Measurements from ENCODE around the gene PCGF1.
"Not testable (repeated sequence)": the region's sequence is repeated elsewhere in the genome, so short reads cannot be mapped to it uniquely, and the experiment has no call there.

The PCGF1 gene

DNA sequence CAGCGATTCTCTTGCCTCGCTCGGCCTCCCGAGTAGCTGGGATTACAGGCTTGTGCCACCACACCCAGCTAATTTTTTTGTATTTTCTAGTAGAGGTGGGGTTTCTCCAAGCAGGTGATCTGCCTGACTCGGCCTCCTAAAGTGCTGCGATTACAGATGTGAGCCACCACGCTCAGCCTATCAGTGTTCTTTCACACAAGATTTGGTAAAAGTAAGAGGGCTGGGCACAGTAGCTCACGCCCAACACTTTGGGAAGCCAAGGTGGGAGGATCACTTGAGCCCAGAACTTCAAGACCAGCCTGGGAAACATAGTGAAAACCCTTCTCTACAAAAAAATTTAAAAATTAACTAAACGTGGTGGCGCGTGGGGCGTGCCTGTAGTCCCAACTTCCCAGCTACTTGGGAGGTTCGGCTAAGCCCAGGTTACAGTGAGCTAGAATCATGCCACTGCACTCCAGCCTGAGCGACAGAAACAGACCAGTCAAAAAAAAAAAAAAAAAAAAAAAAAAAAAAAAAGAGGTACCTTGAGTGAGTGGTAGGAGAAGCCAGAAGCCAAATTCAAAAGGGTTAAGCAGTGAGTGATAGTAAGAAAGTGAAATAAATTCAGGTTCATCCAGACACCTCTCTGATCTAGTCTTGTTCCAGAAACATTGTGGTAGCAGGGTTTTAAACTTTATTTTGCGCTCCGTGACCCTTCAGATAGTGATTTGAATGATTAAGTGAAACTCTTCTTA lies 36.0 kb downstream of the PCGF1 start:
- no peak for DNase-seq

GRCh38 chr2:74470742-74471141 lies 36.8 kb downstream of the PCGF1 start:
- not testable (repeated sequence) for DNase-seq

- peak; percentile 17 for DNase-seq
These were observed 43.1 kb downstream of the PCGF1 start for GRCh38 chr2:74464406-74464805.

GRCh38 chr2:74462786-74463105 lies 44.7 kb downstream of the PCGF1 start:
- no peak for DNase-seq

DNA sequence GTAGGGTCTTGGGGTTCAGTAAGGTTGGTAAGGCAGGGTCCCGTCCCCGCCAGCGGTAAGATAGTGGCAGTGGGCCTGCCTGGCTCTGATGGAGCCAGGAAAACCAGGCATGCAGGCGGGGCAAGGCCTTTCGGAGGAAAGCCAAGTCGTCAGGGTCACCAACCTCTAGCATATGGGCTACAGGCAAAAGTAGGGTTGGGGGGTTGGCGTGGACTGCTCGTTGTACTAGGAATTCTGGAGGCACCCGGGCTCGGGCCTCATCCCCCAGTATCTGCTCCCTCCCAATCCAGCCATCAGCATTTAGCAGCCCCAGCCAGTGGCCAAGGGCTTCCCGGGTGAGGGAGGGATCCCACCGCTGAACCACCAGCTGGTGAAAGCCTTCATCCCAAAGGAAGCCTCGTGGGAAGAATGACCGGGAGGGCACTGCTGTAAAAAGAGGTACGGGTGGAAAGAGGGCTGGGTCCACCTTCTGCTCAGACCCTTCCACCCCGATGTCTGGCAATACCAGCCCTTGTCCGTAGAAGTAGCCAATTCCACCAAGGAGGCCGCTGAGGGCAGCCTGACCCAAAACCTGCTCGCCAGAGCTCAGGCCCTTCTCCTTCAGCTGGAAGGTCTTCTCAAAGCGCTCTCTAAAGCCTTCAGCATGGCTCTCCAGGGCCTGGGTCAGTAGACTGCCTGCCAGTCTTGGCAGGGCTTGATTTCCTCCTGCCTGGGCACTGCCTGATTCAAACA lies 45.3 kb downstream of the PCGF1 start:
- no peak for DNase-seq

DNA sequence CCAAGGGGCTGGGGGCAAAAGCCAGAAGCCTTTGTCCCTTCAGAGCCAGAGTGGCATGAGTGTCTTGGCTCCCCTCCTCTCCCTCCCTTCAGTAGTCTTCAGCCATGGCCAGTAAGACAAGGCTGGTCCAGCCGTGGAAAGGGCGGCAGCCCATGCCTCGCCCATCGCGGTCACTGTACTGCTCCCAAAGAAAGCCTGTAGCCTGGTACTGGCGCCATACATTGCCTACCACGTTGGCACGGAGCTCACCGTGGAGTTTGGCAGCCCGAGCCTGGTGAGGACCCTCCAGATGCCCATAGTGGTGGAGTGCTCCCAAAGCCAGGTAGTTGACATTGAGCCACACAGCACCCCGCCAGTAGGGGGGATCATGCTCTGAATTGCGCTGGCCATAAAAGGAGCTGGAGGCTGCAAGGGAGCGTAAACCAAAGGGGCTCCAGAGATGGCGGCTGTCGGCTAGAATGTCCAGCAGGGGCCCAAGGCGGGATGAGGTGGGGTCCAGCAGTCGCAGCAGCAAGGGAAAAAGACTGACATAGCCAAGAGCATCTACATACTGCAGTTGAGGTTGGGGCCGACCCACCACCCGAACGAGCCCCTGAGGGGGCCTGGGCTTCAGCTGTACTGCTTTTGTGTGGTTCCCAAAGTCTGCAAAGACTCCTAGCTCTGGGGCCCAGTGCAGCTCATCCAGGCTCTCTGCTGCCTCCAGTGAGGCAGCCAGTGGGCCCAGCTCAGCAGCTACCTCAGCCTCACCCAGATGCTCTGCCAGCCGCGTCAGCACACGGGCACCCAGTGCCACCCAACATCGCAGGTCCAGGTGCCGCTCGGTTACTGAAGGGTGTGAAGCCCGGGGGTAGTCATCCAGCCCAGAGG lies 46.1 kb downstream of the PCGF1 start:
- DNase-seq = no peak

DNA sequence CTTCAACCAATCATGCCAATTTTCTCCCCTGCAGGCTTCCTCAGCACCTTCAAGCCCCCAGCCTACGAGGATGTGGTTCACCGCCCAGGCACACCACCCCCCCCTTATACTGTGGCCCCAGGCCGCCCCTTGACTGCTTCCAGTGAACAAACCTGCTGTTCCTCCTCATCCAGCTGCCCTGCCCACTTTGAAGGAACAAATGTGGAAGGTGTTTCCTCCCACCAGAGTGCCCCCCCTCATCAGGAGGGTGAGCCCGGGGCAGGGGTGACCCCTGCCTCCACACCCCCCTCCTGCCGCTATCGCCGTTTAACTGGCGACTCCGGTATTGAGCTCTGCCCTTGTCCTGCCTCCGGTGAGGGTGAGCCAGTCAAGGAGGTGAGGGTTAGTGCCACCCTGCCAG lies 47.3 kb downstream of the PCGF1 start:
- not testable (repeated sequence) for DNase-seq

DNA sequence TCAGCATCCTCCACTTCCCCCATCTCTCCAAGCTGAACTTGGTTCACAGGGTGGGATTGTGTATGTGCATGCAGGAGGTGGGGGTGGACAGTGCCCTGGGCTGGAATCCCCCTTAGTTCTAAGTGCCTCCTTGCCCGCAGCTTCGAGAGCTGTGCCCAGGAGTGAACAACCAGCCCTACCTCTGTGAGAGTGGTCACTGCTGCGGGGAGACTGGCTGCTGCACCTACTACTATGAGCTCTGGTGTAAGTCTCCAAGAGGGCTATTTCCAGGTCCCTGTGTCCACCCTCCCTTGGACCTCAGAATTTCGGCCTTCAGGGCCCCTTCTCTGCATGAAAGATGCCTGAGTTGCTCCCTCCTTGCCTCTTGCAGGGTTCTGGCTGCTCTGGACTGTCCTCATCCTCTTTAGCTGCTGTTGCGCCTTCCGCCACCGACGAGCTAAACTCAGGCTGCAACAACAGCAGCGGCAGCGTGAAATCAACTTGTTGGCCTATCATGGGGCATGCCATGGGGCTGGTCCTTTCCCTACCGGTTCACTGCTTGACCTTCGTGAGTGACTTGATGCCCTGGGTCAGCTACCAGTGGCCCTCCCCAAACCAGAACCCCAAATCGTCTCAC lies 47.9 kb downstream of the PCGF1 start:
- not testable (repeated sequence) for DNase-seq

GRCh38 chr2:74458938-74459363 lies 48.5 kb downstream of the PCGF1 start:
- peak; percentile 22 for DNase-seq

DNA sequence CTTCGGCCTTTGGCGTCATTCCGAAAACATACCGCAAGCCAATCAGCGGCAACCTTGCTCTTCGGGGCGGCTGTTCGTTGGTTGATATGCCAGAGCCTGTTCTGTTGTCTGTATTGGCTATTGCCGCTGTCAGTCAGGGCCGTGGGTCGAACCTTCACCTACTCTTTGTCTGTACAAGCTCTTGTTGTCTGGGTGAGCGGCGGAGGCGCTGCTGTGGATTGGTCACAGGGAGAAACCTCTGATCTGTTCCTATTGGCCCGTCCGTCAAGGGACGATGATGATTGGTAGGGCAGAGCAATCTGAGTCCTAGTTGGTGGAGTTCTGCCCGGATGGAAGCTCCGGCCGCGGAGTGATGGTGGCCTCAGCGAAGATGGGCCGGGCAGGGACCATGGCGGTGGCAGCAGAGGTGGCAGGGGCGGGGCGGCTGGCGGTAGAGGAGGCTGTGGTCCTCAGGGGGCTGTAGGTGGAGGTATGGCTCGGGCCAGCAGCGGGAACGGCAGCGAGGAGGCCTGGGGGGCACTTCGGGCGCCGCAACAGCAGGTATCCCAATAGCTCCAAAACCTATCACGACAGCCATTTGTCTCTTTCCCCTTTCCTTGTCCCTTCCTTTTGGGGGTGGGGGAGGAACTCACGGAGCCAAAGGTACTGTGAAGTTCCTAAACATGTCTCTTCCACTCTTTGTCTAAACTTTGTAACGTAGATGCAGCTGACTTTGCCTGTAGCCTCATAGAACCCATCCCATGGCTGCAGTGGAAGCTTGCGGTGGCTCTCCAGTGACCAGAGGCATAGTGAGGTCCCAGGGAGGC lies 49.2 kb downstream of the PCGF1 start, which contains the start of gene WBP1:
Gene WBP1 (plus strand): TSS at position 307 of the 806 bp plus-strand sequence. CDS start 165 bp downstream, at position 472.
- peak; percentile 100 for DNase-seq

DNA sequence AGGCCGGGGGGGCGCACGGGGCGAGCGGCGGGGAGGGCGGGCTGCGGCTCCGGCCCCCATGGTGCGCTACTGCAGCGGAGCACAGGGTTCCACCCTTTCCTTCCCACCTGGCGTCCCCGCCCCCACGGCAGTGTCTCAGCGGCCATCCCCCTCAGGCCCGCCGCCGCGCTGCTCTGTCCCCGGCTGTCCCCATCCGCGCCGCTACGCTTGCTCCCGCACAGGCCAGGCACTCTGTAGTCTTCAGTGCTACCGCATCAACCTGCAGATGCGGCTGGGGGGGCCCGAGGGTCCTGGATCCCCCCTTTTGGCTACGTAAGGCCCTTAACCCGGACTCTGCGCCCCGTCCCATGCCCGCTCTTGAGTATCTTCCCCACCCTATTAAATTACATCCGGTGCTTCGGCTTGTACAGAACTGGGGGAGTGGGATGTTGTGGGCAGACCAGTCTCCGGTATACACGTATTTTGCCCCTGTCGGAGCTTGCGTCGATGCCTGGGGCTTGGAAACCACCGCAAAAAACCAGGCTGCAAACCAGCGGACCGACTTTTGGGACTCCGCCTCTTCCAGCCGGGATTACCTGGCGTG lies 49.9 kb downstream of the PCGF1 start:
- peak; percentile 91 for DNase-seq

- no peak for DNase-seq
These were observed 50.4 kb downstream of the PCGF1 start for GRCh38 chr2:74457129-74457548.

Measured in NCI-H146 (cell line).